Stimulated activated naive CD8-positive, alpha-beta T cell treated with anti-CD3 and anti-CD28 coated beads, Interleukin-15, amount 100 ng/mL, for 72 hours (primary cell): Measurements from ENCODE around the gene RALGPS1.
A peak's percentile ranks its signal among the peaks of the same experiment; 100 is the strongest.

ENCODE experiments used
- ATAC-seq: fragments of 150-1000 bp; cut with Tn5 transposase; 2 replicates; pipeline ENCODE4 v1.10.0; 2021; ENCODE audit warnings: mild to moderate bottlenecking, moderate library complexity
- DNase-seq, 2 donors: peaks; one replicate each; pipeline ENCODE4 v3.0.0; 2021 to 2022
- H3K27ac Mint-ChIP-seq, 2 donors: one replicate each; pipeline ENCODE4 v1.8.0; 2022; ENCODE audit warnings: mild to moderate bottlenecking in 2 of 2, mixed read lengths in 2 of 2, moderate library complexity in 2 of 2
- H3K27me3 Mint-ChIP-seq: one replicate; pipeline ENCODE4 v1.8.0; 2022; ENCODE audit warnings: mixed read lengths
- H3K4me1 Mint-ChIP-seq: one replicate; pipeline ENCODE4 v1.8.0; 2022; ENCODE audit warnings: mild to moderate bottlenecking, mixed read lengths
- H3K4me3 Mint-ChIP-seq, 2 donors: one replicate each; pipeline ENCODE4 v1.8.0; 2022; ENCODE audit warnings: mild to moderate bottlenecking in 2 of 2, mixed read lengths in 2 of 2, moderate library complexity in 1 of 2
- H3K9me3 Mint-ChIP-seq, 2 donors: one replicate each; pipeline ENCODE4 v1.8.0; 2022; ENCODE audit warnings: mixed read lengths in 2 of 2

RALGPS1 gene

GRCh38 chr9:127173063-127173462 is 258.5 kb downstream of the RALGPS1 start:
- ATAC-seq (no peak), DNase-seq (no peak)
- H3K9me3 Mint-ChIP-seq, result no peaks in the 10 kb centered on the region
- H3K4me3 Mint-ChIP-seq, result no peak overlapping the region
- H3K27me3 Mint-ChIP-seq, result no peaks in the 10 kb centered on the region
- no peak overlapping the region for H3K27ac Mint-ChIP-seq
- no peaks in the 10 kb centered on the region for H3K4me1 Mint-ChIP-seq

GRCh38 chr9:127174386-127175318 is 260.1 kb downstream of the RALGPS1 start:
- no peaks in the 10 kb centered on the region for H3K27me3 Mint-ChIP-seq
- no peak overlapping the region for H3K4me3 Mint-ChIP-seq
- no peak overlapping the region for H3K27ac Mint-ChIP-seq
- DNase-seq (no peak), ATAC-seq (no peak)
- no peaks in the 10 kb centered on the region for H3K9me3 Mint-ChIP-seq
- H3K4me1 Mint-ChIP-seq, result no peaks in the 10 kb centered on the region

GRCh38 chr9:127175319-127175715 is 260.7 kb downstream of the RALGPS1 start:
- Mint-ChIP-seq H3K27ac (no peak overlapping the region), H3K4me1 (no peaks in the 10 kb centered on the region), H3K4me3 (no peak overlapping the region), H3K27me3 (no peaks in the 10 kb centered on the region), H3K9me3 (no peaks in the 10 kb centered on the region)
- no peak for ATAC-seq
- DNase-seq, result no peak

- H3K4me1 Mint-ChIP-seq, result no peaks in the 10 kb centered on the region
- H3K27me3 Mint-ChIP-seq, result no peaks in the 10 kb centered on the region
- H3K27ac Mint-ChIP-seq, result no peak overlapping the region
- ATAC-seq (no peak), DNase-seq (no peak)
- H3K9me3 Mint-ChIP-seq, result no peaks in the 10 kb centered on the region
- no peak overlapping the region for H3K4me3 Mint-ChIP-seq
These were observed 261.2 kb downstream of the RALGPS1 start for GRCh38 chr9:127175764-127176163.

DNA sequence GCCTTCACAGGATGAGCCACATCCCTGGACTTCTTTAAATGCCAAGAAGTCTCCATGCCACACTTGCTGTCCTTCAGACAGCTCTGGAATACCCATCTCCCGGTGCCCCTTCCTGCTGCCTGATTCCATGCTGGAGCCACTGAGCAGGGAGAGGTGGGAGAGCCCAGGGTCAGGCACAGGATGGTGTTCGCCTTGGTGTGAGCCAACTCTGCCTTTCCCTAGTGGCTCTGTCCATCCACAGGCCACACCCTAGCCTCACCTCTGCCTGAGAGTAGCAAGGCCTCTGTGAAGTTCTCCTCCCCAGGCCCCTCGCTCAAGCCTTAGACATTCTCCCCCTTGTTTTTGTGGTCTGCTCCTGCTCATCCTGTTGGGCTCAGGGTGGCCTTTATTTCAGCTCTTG is 262.0 kb downstream of the RALGPS1 start:
- no peaks in the 10 kb centered on the region for H3K9me3 Mint-ChIP-seq
- DNase-seq, result no peak
- no peak overlapping the region for H3K27ac Mint-ChIP-seq
- no peaks in the 10 kb centered on the region for H3K27me3 Mint-ChIP-seq
- H3K4me3 Mint-ChIP-seq, result no peak overlapping the region
- no peaks in the 10 kb centered on the region for H3K4me1 Mint-ChIP-seq
- no peak for ATAC-seq

DNA sequence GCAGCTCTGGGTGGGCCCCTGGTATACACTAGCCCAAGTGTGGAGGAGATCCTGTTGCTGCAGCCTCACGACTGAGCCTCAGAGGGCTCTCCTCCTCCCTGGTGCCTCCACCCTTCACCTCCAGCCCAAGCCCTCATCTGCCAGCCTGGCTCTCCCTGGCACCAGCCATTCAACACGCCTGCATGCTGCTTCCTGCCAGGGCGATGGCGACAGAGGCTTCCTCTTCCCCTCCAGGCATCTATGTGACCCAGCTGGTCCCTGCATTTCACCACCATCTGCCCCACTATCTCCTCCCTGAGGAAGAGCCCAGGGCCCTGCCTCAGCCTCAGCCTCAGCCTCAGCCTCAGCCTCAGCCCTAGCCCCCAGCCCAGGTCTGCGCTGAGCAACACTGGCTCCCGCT is 262.6 kb downstream of the RALGPS1 start:
- ATAC-seq (no peak), DNase-seq (no peak)
- Mint-ChIP-seq H3K9me3 (no peaks in the 10 kb centered on the region), H3K27ac (peak overlapping the region in 1 of 2 donors; percentile 42), H3K4me3 (no peak overlapping the region), H3K27me3 (no peaks in the 10 kb centered on the region), H3K4me1 (no peaks in the 10 kb centered on the region)

GRCh38 chr9:127177665-127178265 is 263.2 kb downstream of the RALGPS1 start:
- DNase-seq (peak in 1 of 2 donors; percentile 2), ATAC-seq (no peak)
- Mint-ChIP-seq H3K4me1 (no peaks in the 10 kb centered on the region), H3K4me3 (no peak overlapping the region), H3K27me3 (no peaks in the 10 kb centered on the region), H3K27ac (peak overlapping the region in 1 of 2 donors; percentile 55), H3K9me3 (no peaks in the 10 kb centered on the region)

GRCh38 chr9:127178686-127179632 is 264.4 kb downstream of the RALGPS1 start:
- no peak for ATAC-seq
- Mint-ChIP-seq H3K4me3 (no peak overlapping the region), H3K4me1 (no peaks in the 10 kb centered on the region), H3K27ac (peak overlapping the region in 1 of 2 donors; percentile 5), H3K27me3 (no peaks in the 10 kb centered on the region), H3K9me3 (no peaks in the 10 kb centered on the region)
- DNase-seq, result peak in 1 of 2 donors; percentile 6

GRCh38 chr9:127179633-127180441 is 265.3 kb downstream of the RALGPS1 start:
- ATAC-seq (no peak), DNase-seq (peak in 1 of 2 donors; percentile 4)
- H3K4me1 Mint-ChIP-seq, result no peaks in the 10 kb centered on the region
- H3K4me3 Mint-ChIP-seq, result no peak overlapping the region
- no peaks in the 10 kb centered on the region for H3K27me3 Mint-ChIP-seq
- peak overlapping the region in 1 of 2 donors; percentile 27 for H3K27ac Mint-ChIP-seq
- no peaks in the 10 kb centered on the region for H3K9me3 Mint-ChIP-seq

- H3K4me3 Mint-ChIP-seq, result no peak overlapping the region
- DNase-seq (peak in 1 of 2 donors; percentile 4), ATAC-seq (no peak)
- H3K27me3 Mint-ChIP-seq, result no peaks in the 10 kb centered on the region
- no peaks in the 10 kb centered on the region for H3K9me3 Mint-ChIP-seq
- no peaks in the 10 kb centered on the region for H3K4me1 Mint-ChIP-seq
- peak overlapping the region in 1 of 2 donors; percentile 27 for H3K27ac Mint-ChIP-seq
These were observed 266.1 kb downstream of the RALGPS1 start for GRCh38 chr9:127180457-127181314.

DNA sequence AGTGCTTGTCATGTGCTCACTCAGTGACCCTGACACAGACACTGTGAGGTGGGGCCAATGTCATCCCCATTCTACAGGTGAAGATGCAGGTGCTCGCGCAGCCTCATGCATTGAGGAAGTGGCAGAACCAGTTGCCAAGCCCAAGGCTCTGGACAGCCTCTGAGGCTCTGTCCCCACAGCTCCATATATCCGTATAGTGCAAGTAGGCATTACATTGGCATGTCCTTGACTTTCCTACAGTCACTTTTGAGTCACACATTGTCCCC is 266.7 kb downstream of the RALGPS1 start:
- Mint-ChIP-seq H3K9me3 (no peaks in the 10 kb centered on the region), H3K27ac (no peak overlapping the region), H3K27me3 (no peaks in the 10 kb centered on the region), H3K4me3 (no peak overlapping the region), H3K4me1 (no peaks in the 10 kb centered on the region)
- ATAC-seq (no peak), DNase-seq (peak in 1 of 2 donors; percentile 4)

GRCh38 chr9:127181595-127182190 is 267.1 kb downstream of the RALGPS1 start:
- H3K4me3 Mint-ChIP-seq, result no peak overlapping the region
- H3K27me3 Mint-ChIP-seq, result no peaks in the 10 kb centered on the region
- H3K9me3 Mint-ChIP-seq, result no peaks in the 10 kb centered on the region
- H3K27ac Mint-ChIP-seq, result no peak overlapping the region
- ATAC-seq, result no peak
- DNase-seq, result no peak
- H3K4me1 Mint-ChIP-seq, result no peaks in the 10 kb centered on the region

DNA sequence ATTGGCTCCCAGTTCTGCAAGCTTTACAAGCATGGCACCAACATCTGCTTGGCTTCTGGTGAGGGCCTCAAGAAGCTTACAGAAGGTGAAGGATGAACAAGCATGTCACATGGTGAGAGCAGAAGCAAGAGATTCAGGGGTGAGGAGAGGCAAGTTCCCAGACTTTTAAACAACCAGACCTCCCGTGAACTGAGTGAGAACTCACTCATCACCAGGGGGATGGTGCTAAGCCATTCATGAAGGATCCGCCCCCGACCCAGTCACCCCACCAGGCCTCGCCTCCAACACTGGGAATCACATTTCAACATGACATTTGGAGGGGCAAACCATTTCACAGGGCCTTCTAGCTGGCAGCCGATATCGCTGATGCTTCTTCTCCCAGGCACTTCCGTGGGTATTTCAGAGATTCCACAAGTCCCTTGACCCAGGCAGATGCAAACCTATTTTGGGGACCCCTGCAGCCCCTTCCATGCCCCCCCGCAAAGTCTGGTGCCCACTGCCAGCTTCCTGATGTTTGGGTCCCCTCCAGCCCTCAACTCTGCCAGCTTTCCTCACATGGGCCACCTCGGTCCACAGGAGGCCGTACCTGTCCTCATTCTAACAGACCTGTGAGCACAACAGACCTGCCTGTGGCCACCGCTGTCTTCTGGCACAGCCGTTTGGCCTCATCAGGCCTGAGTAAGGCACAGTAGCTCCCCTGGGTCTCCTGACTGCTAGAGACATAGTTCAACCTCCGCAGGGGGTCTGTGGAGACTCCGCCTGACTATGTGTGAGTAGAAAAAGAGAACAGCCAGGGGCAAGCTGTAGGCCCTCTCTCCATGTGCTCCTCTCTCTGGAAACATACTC is 268.5 kb downstream of the RALGPS1 start:
- no peaks in the 10 kb centered on the region for H3K4me1 Mint-ChIP-seq
- DNase-seq (no peak), ATAC-seq (no peak)
- H3K27ac Mint-ChIP-seq, result peak overlapping the region in 1 of 2 donors; percentile 72
- H3K27me3 Mint-ChIP-seq, result no peaks in the 10 kb centered on the region
- H3K9me3 Mint-ChIP-seq, result no peaks in the 10 kb centered on the region
- no peak overlapping the region for H3K4me3 Mint-ChIP-seq
